Measurements from ENCODE around the gene RAB5A.
A peak's percentile ranks its signal among the peaks of the same experiment; 100 is the strongest.
"Not testable (repeated sequence)": the region's sequence is repeated elsewhere in the genome, so short reads cannot be mapped to it uniquely, and the experiment has no call there.

RAB5A gene, protein sequence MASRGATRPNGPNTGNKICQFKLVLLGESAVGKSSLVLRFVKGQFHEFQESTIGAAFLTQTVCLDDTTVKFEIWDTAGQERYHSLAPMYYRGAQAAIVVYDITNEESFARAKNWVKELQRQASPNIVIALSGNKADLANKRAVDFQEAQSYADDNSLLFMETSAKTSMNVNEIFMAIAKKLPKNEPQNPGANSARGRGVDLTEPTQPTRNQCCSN

DNA sequence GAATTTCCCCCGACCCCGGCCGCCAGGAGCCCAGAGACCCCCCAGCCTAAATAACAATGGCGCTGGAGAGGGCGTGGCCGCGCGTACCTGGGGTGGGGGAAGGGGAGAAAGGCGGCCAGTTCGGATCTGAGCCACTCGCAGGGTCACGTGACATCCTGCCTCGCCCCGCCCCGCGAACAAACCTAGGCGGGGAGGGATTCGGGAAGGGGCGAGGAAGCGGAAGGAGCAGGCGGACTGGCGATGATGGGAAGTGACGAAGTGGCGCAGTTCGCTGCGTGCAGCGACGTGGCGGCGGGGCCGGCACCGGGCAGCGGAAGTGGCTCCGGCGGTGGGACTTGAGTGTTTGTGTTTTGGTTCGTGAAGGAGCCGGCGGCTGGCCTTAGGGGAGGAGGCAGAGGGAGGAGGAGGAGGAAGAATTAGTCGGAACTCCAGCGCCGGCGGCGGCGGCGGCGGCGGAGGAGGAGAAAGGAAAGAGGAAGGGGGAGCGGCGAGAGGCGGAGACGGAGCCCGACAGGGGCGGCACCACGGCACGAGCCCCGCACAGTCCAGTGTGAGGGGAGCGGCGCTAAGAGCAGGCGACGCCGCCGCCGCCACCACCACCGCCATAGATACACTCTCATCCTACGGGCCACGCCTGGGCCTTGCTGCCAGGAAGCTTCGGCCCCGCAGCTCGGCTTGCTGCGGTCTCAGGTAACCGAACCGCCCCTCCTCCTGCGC is at the start of gene RAB5A:
Gene RAB5A (plus strand): TSS at position 266 of the 717 bp plus-strand sequence. CDS start 3,802 bp downstream, outside the sequence.
- peak within 1 kb of the TSS; percentile 99 for H3K4me3 ChIP-seq (ENCODE audit: control insufficient read depth, low read depth, low read length)
- DNase-seq (ENCODE audit: low read depth) = peak; percentile 97

DNA sequence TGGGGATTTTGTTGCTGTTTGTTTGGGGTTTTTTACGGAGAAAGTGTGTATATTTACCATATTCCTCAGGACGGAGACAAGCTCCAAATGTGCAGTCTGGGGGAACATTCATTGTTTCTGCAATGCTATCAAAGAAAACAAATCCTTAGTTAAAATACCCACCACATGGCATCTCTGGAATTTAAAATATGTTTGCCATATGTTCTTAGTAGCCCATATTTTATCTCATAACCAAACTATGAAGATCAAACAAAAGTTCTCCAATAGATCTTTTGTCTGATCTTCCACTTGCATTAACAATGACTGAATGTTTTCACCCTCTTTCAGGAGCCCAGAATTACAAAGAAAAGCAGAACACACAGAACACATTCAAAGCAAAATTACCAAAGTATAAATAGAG is 48.2 kb upstream of the RAB5A start:
- DNase-seq (ENCODE audit: low read depth) = no peak
- no peak overlapping the region for H3K4me3 ChIP-seq (ENCODE audit: control insufficient read depth, low read depth, low read length)
- TF ChIP-seq, protein P1, sequence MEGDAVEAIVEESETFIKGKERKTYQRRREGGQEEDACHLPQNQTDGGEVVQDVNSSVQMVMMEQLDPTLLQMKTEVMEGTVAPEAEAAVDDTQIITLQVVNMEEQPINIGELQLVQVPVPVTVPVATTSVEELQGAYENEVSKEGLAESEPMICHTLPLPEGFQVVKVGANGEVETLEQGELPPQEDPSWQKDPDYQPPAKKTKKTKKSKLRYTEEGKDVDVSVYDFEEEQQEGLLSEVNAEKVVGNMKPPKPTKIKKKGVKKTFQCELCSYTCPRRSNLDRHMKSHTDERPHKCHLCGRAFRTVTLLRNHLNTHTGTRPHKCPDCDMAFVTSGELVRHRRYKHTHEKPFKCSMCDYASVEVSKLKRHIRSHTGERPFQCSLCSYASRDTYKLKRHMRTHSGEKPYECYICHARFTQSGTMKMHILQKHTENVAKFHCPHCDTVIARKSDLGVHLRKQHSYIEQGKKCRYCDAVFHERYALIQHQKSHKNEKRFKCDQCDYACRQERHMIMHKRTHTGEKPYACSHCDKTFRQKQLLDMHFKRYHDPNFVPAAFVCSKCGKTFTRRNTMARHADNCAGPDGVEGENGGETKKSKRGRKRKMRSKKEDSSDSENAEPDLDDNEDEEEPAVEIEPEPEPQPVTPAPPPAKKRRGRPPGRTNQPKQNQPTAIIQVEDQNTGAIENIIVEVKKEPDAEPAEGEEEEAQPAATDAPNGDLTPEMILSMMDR (conservative IDR thresholded peaks at IDR 0.05; ENCODE audit: control insufficient read depth, insufficient read depth, low read depth, low read length) = no peak

More for the DNA sequence above, at the start of gene RAB5A:
- TF ChIP-seq, protein P1 (conservative IDR thresholded peaks at IDR 0.05; ENCODE audit: control insufficient read depth, insufficient read depth, low read depth, low read length) = no peak

DNA sequence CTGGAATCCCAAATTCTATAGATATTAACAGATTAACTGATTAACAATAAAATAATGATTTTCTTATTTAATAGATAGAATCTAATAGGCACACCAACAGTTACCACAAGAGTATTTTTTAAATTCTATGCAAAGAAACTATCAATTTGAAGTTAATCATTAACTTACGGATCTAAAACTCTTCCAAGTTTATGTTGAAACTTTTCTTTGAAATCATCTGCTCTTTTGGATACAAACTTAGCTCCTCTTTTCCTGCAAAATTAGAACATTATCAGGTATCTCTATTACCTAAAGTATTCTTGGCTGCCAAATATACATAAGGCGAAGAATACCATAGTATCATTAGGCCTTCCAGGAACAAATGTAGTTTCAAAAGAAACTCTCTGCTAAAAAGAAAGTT is 47.6 kb upstream of the RAB5A start:
- H3K4me3 ChIP-seq (ENCODE audit: control insufficient read depth, low read depth, low read length) = no peak overlapping the region
- no peak for DNase-seq (ENCODE audit: low read depth)
- TF ChIP-seq, protein P1 (conservative IDR thresholded peaks at IDR 0.05; ENCODE audit: control insufficient read depth, insufficient read depth, low read depth, low read length) = no peak

DNA sequence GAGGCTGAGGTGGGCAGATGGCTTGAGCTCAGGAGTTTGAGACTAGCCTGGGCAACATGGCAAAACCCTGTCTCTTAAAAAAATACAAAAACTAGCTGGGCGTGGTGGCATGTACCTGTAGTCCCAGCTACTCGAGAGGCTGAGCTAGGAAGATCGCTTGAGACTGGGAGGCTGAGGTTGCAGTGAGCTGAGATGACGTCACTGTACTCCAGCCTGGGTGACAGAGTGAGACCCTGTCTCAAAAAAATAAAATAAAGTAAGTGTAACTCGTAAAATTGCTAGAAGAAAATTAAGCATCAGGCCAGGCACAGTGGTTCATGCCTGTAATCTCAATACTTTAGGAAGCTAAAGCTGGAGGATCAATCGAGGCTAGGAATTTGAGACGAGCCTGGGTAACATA is 47.1 kb upstream of the RAB5A start:
- H3K4me3 ChIP-seq (ENCODE audit: control insufficient read depth, low read depth, low read length); DNase-seq (ENCODE audit: low read depth): not testable (repeated sequence)

DNA sequence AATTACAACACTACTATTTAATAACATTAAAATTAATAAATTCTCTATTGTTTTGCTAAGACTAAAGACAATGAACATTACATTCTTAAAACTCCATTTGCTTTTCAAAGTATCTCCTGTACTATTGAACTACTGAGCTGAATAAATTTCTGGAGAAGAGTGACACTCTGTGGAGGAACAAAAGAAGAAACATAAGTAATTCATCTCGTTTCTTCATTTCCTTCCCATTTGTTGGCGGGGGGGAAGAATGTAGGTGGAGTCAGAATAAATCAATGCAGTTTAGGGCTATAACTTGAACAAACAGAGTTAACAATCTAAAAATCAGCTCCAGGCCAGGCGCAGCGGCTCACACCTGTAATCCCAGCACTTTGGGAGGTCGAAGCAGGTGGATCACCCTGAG is 45.6 kb upstream of the RAB5A start:
- no peak overlapping the region for H3K4me3 ChIP-seq (ENCODE audit: control insufficient read depth, low read depth, low read length)
- DNase-seq (ENCODE audit: low read depth) = no peak
- TF ChIP-seq, protein P1 (conservative IDR thresholded peaks at IDR 0.05; ENCODE audit: control insufficient read depth, insufficient read depth, low read depth, low read length) = no peak

DNA sequence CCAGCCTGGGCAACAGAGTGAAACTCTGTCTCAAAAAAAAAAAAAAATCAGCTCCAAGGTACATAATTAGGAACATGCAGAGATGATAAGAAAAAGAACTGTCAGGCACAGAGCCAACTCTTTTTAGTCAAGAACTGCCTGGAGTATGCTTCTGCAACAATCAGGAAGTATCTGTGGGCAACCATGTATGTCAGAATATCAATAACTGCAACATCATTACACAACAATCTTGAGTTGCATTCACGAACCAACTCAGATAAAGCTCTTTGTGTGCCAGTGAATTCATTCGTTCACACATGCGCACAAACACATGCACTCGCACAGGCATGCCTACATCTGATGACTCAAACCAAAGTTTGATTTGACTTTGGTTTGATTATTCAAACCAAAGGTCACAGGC is 45.0 kb upstream of the RAB5A start:
- peak; percentile 30 for DNase-seq (ENCODE audit: low read depth)
- H3K4me3 ChIP-seq (ENCODE audit: control insufficient read depth, low read depth, low read length) = no peak overlapping the region
- TF ChIP-seq, protein P1 (conservative IDR thresholded peaks at IDR 0.05; ENCODE audit: control insufficient read depth, insufficient read depth, low read depth, low read length) = no peak

DNA sequence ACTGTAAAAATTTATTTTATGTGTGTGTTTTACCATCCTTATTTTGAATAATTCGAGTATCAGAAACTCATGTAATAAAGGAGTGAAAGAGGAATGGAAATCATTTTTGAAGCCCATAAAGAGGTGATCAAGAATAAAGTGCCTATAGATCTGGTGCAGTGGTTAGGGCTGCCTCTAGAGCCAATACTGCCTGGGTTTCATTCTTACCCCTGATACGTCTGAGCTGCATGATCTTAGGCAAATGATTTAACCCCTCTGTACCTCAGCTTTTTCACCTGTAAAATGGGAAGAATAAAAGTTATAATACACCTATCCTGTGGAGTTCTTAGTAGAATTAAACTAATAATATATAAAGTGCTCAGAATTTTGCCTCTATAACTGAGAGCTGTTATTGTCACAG is 43.2 kb upstream of the RAB5A start:
- TF ChIP-seq, protein P1 (conservative IDR thresholded peaks at IDR 0.05; ENCODE audit: control insufficient read depth, insufficient read depth, low read depth, low read length) = no peak
- DNase-seq (ENCODE audit: low read depth) = no peak
- no peak overlapping the region for H3K4me3 ChIP-seq (ENCODE audit: control insufficient read depth, low read depth, low read length)

Measured in fibroblast of mammary gland (primary cell).